Esophagus muscularis mucosa (tissue), 3 donors: ENCODE data around the gene WDHD1.

ENCODE experiments used
- CTCF ChIP-seq, 3 experiments: fragments of 200-600 bp in 2 of 3; fragments of 450-650 bp in 1 of 3; sonication (generic) in 2 of 3; IDR thresholded peaks; one replicate each; pipeline ENCODE4 v1.5.1; 2017 to 2019; ENCODE audit warnings: antibody characterized with exemption in 3 of 3, mild to moderate bottlenecking in 2 of 3, moderate library complexity in 1 of 3
- POLR2A ChIP-seq: fragments of 450-650 bp; IDR thresholded peaks from one replicate; pipeline ENCODE4 v1.6.1; 2017; ENCODE audit warnings: antibody characterized with exemption, moderate library complexity, mild to moderate bottlenecking, low read depth

DNA sequence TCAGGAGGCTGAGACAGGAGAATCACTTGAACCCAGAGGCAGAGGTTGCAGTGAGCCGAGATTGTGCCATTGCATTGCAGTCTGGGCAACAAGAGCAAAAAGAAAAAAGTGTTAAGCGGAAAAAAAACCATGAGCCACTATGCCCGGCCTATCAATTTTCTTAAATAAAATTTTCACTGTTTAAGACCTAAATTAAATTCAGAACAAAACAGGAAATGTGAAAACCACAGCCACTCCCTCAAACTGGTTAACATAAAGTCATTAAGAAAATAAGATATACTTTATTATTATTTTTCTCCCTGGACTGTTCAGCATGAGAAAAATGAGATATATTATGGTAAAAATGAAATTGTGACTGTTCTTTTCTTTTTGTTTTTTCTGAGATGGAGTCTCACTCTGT, 79.7 kb downstream of the WDHD1 start:
- TF ChIP-seq CTCF (IDR thresholded peaks at IDR 0.05) (no peak), POLR2A (no peak)
